ENCODE data around the gene STT3B. TPM values are rescaled to one million over a fixed set of nuclear protein-coding genes. Genes with fewer than 3 reads are reported as not detected.

The STT3B gene
- total and polyA plus RNA-seq, 8 donors: 15.1 to 183 (median 49.1) TPM

DNA sequence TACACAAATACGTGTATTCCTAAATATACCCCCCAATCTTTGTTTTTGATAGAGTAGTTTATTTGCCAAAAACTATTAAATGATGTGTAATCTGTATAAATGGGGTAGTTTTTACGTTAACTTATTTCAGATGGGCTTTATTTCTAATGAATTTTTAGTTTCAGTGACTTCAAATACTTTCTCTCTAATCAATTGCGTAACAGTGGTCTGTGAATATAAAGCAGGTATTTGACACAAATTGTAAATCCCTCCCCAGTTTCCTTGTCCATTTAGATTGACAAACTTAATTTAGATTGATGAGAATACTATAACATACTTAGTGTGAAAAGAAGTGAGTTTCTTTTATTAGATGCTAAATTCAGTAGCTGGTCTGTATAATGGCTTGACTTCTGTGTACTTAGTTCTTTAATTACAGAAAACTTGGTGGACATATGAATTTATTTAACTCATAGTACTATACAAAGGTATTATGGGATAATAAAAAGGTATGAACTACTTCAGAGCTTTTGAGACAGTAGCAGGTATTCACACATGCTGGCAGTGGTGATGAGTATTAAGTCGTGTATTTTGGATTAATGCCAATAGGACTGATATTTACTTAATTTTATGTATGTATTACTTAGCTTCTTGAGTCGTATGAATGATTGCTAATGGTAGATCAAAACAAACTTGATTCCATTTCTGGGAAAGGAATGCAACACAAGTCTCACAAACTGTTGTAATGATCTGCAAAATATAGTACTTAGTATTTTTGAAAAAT lies 81.6 kb downstream of the STT3B start:
- 60 to 72% (median 67%) methylated on average over 5 of the region's 5 CpGs for WGBS, 5 donors
- Histone ChIP-seq H3K27me3 (no peaks in the 10 kb centered on the region), H3K4me3 (no peak overlapping the region), H3K27ac (no peak overlapping the region), H3K4me1 (peaks cover 0 to 54% (median 24%) of the 10 kb centered on the region in 4 donors), H3K36me3 (peaks cover 0 to 16% (median 10%) of the 10 kb centered on the region in 4 donors), H3K9me3 (no peaks in the 10 kb centered on the region)
- TF ChIP-seq, protein P1, sequence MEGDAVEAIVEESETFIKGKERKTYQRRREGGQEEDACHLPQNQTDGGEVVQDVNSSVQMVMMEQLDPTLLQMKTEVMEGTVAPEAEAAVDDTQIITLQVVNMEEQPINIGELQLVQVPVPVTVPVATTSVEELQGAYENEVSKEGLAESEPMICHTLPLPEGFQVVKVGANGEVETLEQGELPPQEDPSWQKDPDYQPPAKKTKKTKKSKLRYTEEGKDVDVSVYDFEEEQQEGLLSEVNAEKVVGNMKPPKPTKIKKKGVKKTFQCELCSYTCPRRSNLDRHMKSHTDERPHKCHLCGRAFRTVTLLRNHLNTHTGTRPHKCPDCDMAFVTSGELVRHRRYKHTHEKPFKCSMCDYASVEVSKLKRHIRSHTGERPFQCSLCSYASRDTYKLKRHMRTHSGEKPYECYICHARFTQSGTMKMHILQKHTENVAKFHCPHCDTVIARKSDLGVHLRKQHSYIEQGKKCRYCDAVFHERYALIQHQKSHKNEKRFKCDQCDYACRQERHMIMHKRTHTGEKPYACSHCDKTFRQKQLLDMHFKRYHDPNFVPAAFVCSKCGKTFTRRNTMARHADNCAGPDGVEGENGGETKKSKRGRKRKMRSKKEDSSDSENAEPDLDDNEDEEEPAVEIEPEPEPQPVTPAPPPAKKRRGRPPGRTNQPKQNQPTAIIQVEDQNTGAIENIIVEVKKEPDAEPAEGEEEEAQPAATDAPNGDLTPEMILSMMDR (IDR thresholded peaks at IDR 0.05): no peak
- TF ChIP-seq POLR2A (IDR thresholded peaks at IDR 0.05): no peak
- no peak for TF ChIP-seq EP300 (IDR thresholded peaks at IDR 0.05)
- no peak for TF ChIP-seq POLR2AphosphoS5 (IDR thresholded peaks at IDR 0.05)
- intact Hi-C loops (cut with DNase I; ENCODE audit: low total_unique reads): no loop called here
- no peak for DNase-seq

DNA sequence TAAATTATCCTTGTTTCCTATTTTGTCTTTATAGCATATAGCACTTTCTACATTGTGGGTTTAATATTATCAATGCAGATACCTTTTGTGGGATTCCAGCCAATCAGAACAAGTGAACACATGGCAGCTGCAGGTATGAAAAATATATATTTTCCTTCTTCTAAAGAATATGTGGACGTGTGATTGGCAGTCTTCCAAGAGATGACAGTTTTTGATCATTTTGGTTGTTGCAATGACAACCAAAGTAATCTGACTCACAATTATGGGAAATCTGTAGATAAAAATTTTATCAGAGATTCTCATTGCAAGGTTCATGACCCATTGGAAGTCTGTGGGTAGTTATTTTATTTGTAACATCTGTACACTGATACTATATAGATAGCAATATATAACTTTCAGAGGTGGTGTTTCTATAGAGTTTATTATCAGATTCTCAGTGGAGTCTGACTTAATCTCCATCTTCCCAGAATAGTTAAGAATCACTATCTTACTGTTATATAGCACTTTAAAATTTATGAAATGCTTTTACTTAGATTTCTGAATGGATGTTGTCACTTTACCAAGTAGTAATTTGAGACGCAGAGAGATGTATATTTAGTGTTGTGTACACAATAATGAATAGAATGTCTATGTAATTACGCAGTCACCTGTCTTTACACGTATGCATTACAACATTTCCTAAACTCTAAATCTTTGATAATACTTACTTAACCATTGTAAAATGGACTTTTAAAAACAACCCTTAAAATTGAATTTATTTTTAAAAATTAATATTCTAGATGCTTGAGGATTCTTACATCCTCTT lies 82.5 kb downstream of the STT3B start:
- Histone ChIP-seq H3K36me3 (peaks cover 0 to 25% (median 18%) of the 10 kb centered on the region in 4 donors), H3K9me3 (no peaks in the 10 kb centered on the region), H3K4me3 (no peak overlapping the region), H3K27me3 (no peaks in the 10 kb centered on the region), H3K4me1 (peaks cover 0 to 45% (median 20%) of the 10 kb centered on the region in 4 donors), H3K27ac (no peak overlapping the region)
- no peak for DNase-seq
- WGBS, 5 donors: 66 to 78% (median 74%) methylated on average over 4 of the region's 4 CpGs
- TF ChIP-seq POLR2A (IDR thresholded peaks at IDR 0.05) (no peak), POLR2AphosphoS5 (IDR thresholded peaks at IDR 0.05) (no peak), EP300 (IDR thresholded peaks at IDR 0.05) (no peak)
- TF ChIP-seq, protein P1 (IDR thresholded peaks at IDR 0.05): no peak
- intact Hi-C loops (cut with DNase I; ENCODE audit: low total_unique reads): no loop called here

DNA sequence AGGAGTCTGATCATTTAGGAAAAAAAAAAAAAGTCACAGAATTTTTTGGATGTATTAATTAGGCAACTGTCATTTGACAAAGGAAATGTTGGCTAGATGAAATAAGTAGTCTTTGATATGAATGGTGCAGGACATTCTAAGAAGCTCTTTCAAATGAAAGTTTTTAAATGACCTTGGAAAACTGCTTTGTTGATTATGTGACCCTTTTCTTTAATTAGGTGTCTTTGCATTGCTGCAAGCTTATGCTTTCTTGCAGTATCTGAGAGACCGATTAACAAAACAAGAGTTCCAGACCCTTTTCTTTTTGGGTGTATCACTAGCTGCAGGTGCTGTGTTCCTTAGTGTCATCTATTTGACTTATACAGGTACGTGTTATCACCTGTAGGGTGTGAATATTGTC lies 84.0 kb downstream of the STT3B start:
- intact Hi-C loops (cut with DNase I; ENCODE audit: low total_unique reads): no loop called here
- H3K4me3 ChIP-seq: no peak overlapping the region
- H3K9me3 ChIP-seq: no peaks in the 10 kb centered on the region
- TF ChIP-seq, protein P1 (IDR thresholded peaks at IDR 0.05): no peak
- TF ChIP-seq EP300 (IDR thresholded peaks at IDR 0.05) (no peak), POLR2A (IDR thresholded peaks at IDR 0.05) (no peak), POLR2AphosphoS5 (IDR thresholded peaks at IDR 0.05) (no peak)
- no peaks in the 10 kb centered on the region for H3K27me3 ChIP-seq
- H3K4me1 ChIP-seq: peaks cover 0 to 35% (median 17%) of the 10 kb centered on the region in 4 donors
- peaks cover 0 to 35% (median 23%) of the 10 kb centered on the region in 4 donors for H3K36me3 ChIP-seq
- no peak overlapping the region for H3K27ac ChIP-seq
- DNase-seq: no peak
- 68 to 86% (median 78%) methylated on average over 2 of the region's 2 CpGs for WGBS, 5 donors

DNA sequence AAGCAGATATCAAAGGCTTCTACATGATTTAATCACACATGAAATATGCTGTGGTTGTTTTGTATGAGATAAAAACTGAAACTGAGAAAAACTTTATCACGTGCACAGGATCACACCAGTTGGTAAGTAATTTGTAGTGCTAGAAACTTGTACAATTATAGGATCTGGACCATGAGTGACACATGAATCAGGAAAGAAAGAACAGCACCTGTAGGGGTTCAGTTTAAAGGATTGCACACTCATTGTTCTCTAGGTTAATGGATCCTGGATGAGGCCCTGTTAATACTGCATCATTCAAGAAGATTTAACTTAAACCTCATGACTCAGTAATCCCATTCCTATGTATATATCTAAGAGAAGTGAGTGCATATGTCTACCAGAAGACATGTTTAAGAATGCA lies 87.9 kb downstream of the STT3B start:
- 74 to 94% (median 86%) methylated on average over 1 of the region's 1 CpG for WGBS, 5 donors
- intact Hi-C loops (cut with DNase I; ENCODE audit: low total_unique reads): no loop called here
- H3K27ac ChIP-seq: no peak overlapping the region
- no peak overlapping the region for H3K4me3 ChIP-seq
- no peaks in the 10 kb centered on the region for H3K9me3 ChIP-seq
- H3K27me3 ChIP-seq: no peaks in the 10 kb centered on the region
- no peak for DNase-seq
- H3K36me3 ChIP-seq: peaks cover 8 to 68% (median 53%) of the 10 kb centered on the region in 4 donors
- peaks cover 0 to 5% (median 0%) of the 10 kb centered on the region in 4 donors for H3K4me1 ChIP-seq
- TF ChIP-seq POLR2A (IDR thresholded peaks at IDR 0.05) (no peak), POLR2AphosphoS5 (IDR thresholded peaks at IDR 0.05) (no peak), EP300 (IDR thresholded peaks at IDR 0.05) (no peak)
- TF ChIP-seq, protein P1 (IDR thresholded peaks at IDR 0.05): no peak

All from stomach (tissue), 9 donors.